HCT116 (cell line): ENCODE results near the gene IGSF23. TPM values are rescaled to one million over a fixed set of nuclear protein-coding genes. Genes with fewer than 3 reads are reported as not detected.
"Not testable (repeated sequence)": the region's sequence is repeated elsewhere in the genome, so short reads cannot be mapped to it uniquely, and the experiment has no call there.

ENCODE experiments used
- ATAC-seq: fragments of 200-7000 bp; cut with Tn5 transposase; 2 replicates; pipeline ENCODE4 v1.9.1; 2020; ENCODE audit warnings: mild to moderate bottlenecking, moderate library complexity
- BruUV-seq: library from RNA; stranded (reverse); fragments of 400-500 nt; replicated peaks from 2 replicates; lab custom pipeline; 2021; lab: Mats Ljungman, UMichigan
- CTCF ChIA-PET: fragments of 300-600 bp; sonication (Branson Sonifier 250); formaldehyde crosslinking; loops from one replicate; lab custom pipeline; 2021; ENCODE audit warnings: antibody characterized with exemption; lab: Charles Lee
- POLR2A ChIA-PET: fragments of 300-600, 350-600 bp; sonication (Branson Sonifier 250); formaldehyde crosslinking; loops from one replicate; lab custom pipeline; 2021; ENCODE audit warnings: antibody characterized with exemption; lab: Charles Lee
- RAD21 ChIA-PET, 2 experiments: fragments of 300-600 bp; sonication (Branson Sonifier 250); formaldehyde crosslinking; loops; one replicate each; lab custom pipeline; 2023; ENCODE audit warnings: low total read pairs in 2 of 2; ENCODE audit not compliant: uncharacterized antibody in 2 of 2, unreplicated experiment in 2 of 2, low non-redundant PET in 1 of 2; lab: Charles Lee
- DNase-seq: peaks from one replicate; pipeline ENCODE4 v3.0.0-alpha.2; 2010; ENCODE audit warnings: low read depth, low spot score
- H2AFZ ChIP-seq: fragments of 200-600 bp; shearing (Covaris generic), sonication (generic); 2 replicates; pipeline ENCODE4 v1.6.1; 2017; ENCODE audit warnings: low read depth, mixed run types, mixed read lengths, antibody characterized with exemption, low read length; ENCODE audit not compliant: poor library complexity, severe bottlenecking
- H3K27ac ChIP-seq: 2 replicates; pipeline ENCODE4 v1.5.1; 2012; ENCODE audit warnings: low read depth, low read length
- H3K27me3 ChIP-seq: fragments of 200-600 bp; sonication (generic); 2 replicates; pipeline ENCODE4 v1.6.1; 2016; ENCODE audit warnings: mixed run types, low read length, mixed read lengths; ENCODE audit not compliant: insufficient read depth
- H3K36me3 ChIP-seq, 2 experiments: fragments of 200-500 bp in 1 of 2; fragments of 200-600 bp in 1 of 2; sonication (Bioruptor generic) in 1 of 2; sonication (generic) in 1 of 2; 2 replicates each; pipeline versions ENCODE4 v1.5.1 to v1.6.1; 2014 to 2016; ENCODE audit warnings: low read length in 2 of 2, inconsistent platforms in 1 of 2, mixed read lengths in 1 of 2, mixed run types in 1 of 2; ENCODE audit not compliant: insufficient read depth in 2 of 2, control insufficient read depth in 1 of 2
- H3K4me1 ChIP-seq, 2 experiments: fragments of 200-600 bp in 1 of 2; sonication (generic) in 1 of 2; 2 replicates each; pipeline versions ENCODE4 v1.5.1 to v1.6.1; 2012 to 2017; ENCODE audit warnings: low read length in 2 of 2, inconsistent platforms in 1 of 2, mild to moderate bottlenecking in 1 of 2, mixed read lengths in 1 of 2, mixed run types in 1 of 2, moderate library complexity in 1 of 2; ENCODE audit not compliant: insufficient read depth in 2 of 2, control insufficient read depth in 1 of 2
- H3K4me2 ChIP-seq: fragments of 200-600 bp; sonication (generic); 2 replicates; pipeline ENCODE4 v1.6.1; 2017; ENCODE audit warnings: mixed run types, low read length, mixed read lengths
- H3K4me3 ChIP-seq, 2 experiments: fragments of 200-600 bp in 1 of 2; sonication (generic) in 1 of 2; replicated peaks in 1 of 2; 2 replicates each; pipeline ENCODE4 v1.5.1; 2011 to 2016; ENCODE audit warnings: low read length in 2 of 2, control low read depth in 1 of 2, low read depth in 1 of 2, mild to moderate bottlenecking in 1 of 2, mixed read lengths in 1 of 2, mixed run types in 1 of 2
- H3K79me2 ChIP-seq: fragments of 200-600 bp; sonication (generic); 2 replicates; pipeline ENCODE4 v1.6.1; 2017; ENCODE audit warnings: mild to moderate bottlenecking, mixed run types, low read length, moderate library complexity, mixed read lengths; ENCODE audit not compliant: insufficient read depth
- H3K9ac ChIP-seq: fragments of 200-600 bp; sonication (generic); 2 replicates; pipeline ENCODE4 v1.6.1; 2016; ENCODE audit warnings: low read length, mixed read lengths
- H3K9me2 ChIP-seq: fragments of 200-600 bp; sonication (generic), shearing (Covaris generic); 2 replicates; pipeline ENCODE4 v1.6.1; 2017; ENCODE audit warnings: mixed run types, mild to moderate bottlenecking, moderate library complexity; ENCODE audit not compliant: insufficient read depth
- H3K9me3 ChIP-seq, 2 experiments: fragments of 200-500 bp in 1 of 2; fragments of 200-600 bp in 1 of 2; sonication (Bioruptor generic) in 1 of 2; sonication (generic) in 1 of 2; 2 replicates each; pipeline ENCODE4 v1.6.1; 2014 to 2017; ENCODE audit warnings: low read length in 2 of 2, mixed read lengths in 2 of 2, inconsistent platforms in 1 of 2, low read depth in 1 of 2, mild to moderate bottlenecking in 1 of 2, mixed run types in 1 of 2, moderate library complexity in 1 of 2; ENCODE audit not compliant: control insufficient read depth in 1 of 2, insufficient read depth in 1 of 2
- H4K20me1 ChIP-seq: fragments of 200-600 bp; sonication (generic), shearing (Covaris generic); 2 replicates; pipeline ENCODE4 v1.6.1; 2017; ENCODE audit warnings: mixed run types, mild to moderate bottlenecking, moderate library complexity; ENCODE audit not compliant: insufficient read depth
- EGR1 ChIP-seq: IDR thresholded peaks from 2 replicates; pipeline ENCODE4 v1.6.1; 2012; ENCODE audit warnings: low read depth
- EZH2 ChIP-seq: fragments of 200-600 bp; sonication (generic); IDR thresholded peaks from 2 replicates; pipeline ENCODE4 v1.6.1; 2017; ENCODE audit warnings: antibody characterized with exemption, mixed run types
- POLR2AphosphoS5 ChIP-seq: IDR thresholded peaks from 2 replicates; pipeline ENCODE4 v1.6.1; 2011; ENCODE audit warnings: mild to moderate bottlenecking, low read depth, low read length, moderate library complexity
- SIN3A ChIP-seq: IDR thresholded peaks from 2 replicates; pipeline ENCODE4 v1.6.1; 2012; ENCODE audit warnings: low read depth
- SP1 ChIP-seq: IDR thresholded peaks from 2 replicates; pipeline ENCODE4 v1.6.1; 2012; ENCODE audit warnings: low read depth
- SRF ChIP-seq: IDR thresholded peaks from 2 replicates; pipeline ENCODE4 v1.6.1; 2012; ENCODE audit warnings: low read depth
- TCF7L2 ChIP-seq: IDR thresholded peaks from 2 replicates; pipeline ENCODE4 v1.7.0; 2011; ENCODE audit warnings: borderline replicate concordance, inconsistent platforms; ENCODE audit not compliant: insufficient read depth, insufficient read length; ENCODE audit errors: extremely low read depth
- YY1 ChIP-seq: IDR thresholded peaks from 2 replicates; pipeline ENCODE4 v1.6.1; 2011; ENCODE audit warnings: low read length, low read depth, moderate library complexity, mild to moderate bottlenecking; ENCODE audit not compliant: insufficient replicate concordance; ENCODE audit errors: extremely low read depth
- intact Hi-C: fragments of 100-400 bp; cut with micrococcal nuclease; formaldehyde crosslinking; loops from 2 replicates; pipeline ENCODE4 v1.10.0; 2022
- total RNA-seq: library from RNA; stranded (reverse); gene quantifications from one replicate; pipeline ENCODE4 v1.2.1, GENCODE V29; 2021; ENCODE audit not compliant: unreplicated experiment
- TF ChIP-seq, protein P1 (sequence below): IDR thresholded peaks from 2 replicates; pipeline ENCODE4 v1.6.1; 2012; ENCODE audit warnings: low read depth

The IGSF23 gene
- total RNA-seq, 1 experiment from 2014 or later, result not detected

DNA sequence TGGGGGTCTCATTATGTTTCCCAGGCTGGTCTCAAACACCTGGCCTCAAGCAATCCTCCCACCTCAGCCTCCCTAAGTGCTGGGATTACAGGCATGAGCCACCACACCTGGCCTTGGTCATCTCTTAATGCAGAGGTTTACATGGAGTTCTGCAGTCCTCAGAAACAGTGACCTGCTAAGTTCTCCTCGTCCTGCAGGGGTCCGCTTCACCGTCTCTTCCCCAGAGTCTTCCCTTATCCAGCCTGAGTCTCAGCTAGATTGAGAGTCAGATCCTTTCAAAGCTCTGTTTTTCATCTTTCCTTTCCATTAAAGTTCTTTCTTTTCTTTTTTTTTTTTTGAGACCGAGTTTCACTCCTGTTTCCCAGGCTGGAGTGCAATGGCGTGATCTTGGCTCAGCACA is 2.9 kb upstream of the IGSF23 start:
- H3K36me3 ChIP-seq, H3K4me1 ChIP-seq, H3K9ac ChIP-seq, H3K4me2 ChIP-seq, H3K79me2 ChIP-seq, H2AFZ ChIP-seq, BruUV-seq, H3K4me3 ChIP-seq, H3K27me3 ChIP-seq, intact Hi-C loops, H3K9me2 ChIP-seq, DNase-seq, H3K9me3 ChIP-seq, H4K20me1 ChIP-seq, H3K27ac ChIP-seq: not testable (repeated sequence)
- ATAC-seq, result 0 out of 2 replicates have a peak, but pooled peaks have one; percentile 40
- POLR2A ChIA-PET, result interaction anchor here (1.0 kb wide), 1 partner anchor 22 kb away, joined by 3 read pairs; no protein-coding TSS in a partner anchor
- RAD21 ChIA-PET, result interaction anchor here in 1 of 2 experiments (0.7 kb wide), 1 partner anchor 58 kb away, joined by 9 read pairs; no protein-coding TSS in a partner anchor
- CTCF ChIA-PET, result interaction anchor here (0.6 kb wide), 1 partner anchor 28 kb away, joined by 3 read pairs; no protein-coding TSS in a partner anchor

DNA sequence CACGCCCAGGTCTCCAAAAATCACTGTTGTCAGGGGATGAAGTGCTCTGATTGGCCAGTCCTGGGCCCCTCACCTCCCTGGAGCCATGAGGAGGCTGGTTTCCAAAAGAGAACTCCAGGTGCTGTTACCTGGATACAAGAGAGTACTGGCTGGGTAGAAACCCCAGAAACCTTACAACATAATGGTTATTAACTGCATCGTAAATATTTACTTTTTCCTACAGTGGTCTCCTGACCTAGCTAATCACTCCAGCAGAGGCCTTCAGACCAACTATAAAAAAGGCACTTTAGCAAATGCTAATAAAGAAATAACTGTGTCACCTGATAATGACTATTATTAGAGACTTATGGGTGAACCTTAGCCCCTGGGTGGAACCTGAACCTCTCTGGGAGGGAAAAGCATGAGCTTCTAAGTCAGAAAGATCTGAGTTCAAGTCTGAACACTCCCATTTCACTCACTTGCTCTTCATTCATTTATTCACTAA is 1.5 kb upstream of the IGSF23 start:
- ChIA-PET RAD21 (no interaction called here), CTCF (no interaction called here), POLR2A (no interaction called here)
- DNase-seq, result no peak
- H3K4me1 ChIP-seq, result peaks cover 0 to 4% of the 10 kb centered on the region in 2 experiments; a peak in 1 of 4 replicates
- H3K27ac ChIP-seq, result no peak overlapping the region
- no peak overlapping the region for H3K9ac ChIP-seq
- no peaks in the 10 kb centered on the region for H3K9me3 ChIP-seq
- TF ChIP-seq EZH2 (no peak), SRF (no peak), TCF7L2 (no peak), EGR1 (no peak), YY1 (no peak), POLR2AphosphoS5 (no peak), SP1 (no peak), SIN3A (no peak)
- TF ChIP-seq, protein P1, sequence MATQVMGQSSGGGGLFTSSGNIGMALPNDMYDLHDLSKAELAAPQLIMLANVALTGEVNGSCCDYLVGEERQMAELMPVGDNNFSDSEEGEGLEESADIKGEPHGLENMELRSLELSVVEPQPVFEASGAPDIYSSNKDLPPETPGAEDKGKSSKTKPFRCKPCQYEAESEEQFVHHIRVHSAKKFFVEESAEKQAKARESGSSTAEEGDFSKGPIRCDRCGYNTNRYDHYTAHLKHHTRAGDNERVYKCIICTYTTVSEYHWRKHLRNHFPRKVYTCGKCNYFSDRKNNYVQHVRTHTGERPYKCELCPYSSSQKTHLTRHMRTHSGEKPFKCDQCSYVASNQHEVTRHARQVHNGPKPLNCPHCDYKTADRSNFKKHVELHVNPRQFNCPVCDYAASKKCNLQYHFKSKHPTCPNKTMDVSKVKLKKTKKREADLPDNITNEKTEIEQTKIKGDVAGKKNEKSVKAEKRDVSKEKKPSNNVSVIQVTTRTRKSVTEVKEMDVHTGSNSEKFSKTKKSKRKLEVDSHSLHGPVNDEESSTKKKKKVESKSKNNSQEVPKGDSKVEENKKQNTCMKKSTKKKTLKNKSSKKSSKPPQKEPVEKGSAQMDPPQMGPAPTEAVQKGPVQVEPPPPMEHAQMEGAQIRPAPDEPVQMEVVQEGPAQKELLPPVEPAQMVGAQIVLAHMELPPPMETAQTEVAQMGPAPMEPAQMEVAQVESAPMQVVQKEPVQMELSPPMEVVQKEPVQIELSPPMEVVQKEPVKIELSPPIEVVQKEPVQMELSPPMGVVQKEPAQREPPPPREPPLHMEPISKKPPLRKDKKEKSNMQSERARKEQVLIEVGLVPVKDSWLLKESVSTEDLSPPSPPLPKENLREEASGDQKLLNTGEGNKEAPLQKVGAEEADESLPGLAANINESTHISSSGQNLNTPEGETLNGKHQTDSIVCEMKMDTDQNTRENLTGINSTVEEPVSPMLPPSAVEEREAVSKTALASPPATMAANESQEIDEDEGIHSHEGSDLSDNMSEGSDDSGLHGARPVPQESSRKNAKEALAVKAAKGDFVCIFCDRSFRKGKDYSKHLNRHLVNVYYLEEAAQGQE, result no peak
- no peaks in the 10 kb centered on the region for H4K20me1 ChIP-seq
- intact Hi-C loops, result no loop called here
- no peak overlapping the region for H3K4me3 ChIP-seq
- BruUV-seq, result no TSS peak
- H3K4me2 ChIP-seq, result no peak overlapping the region
- H3K27me3 ChIP-seq, result no peaks in the 10 kb centered on the region
- no peaks in the 10 kb centered on the region for H3K9me2 ChIP-seq
- no peak for ATAC-seq
- H3K36me3 ChIP-seq, result no peaks in the 10 kb centered on the region
- H2AFZ ChIP-seq, result no peak overlapping the region
- no peaks in the 10 kb centered on the region for H3K79me2 ChIP-seq
